Measurements from ENCODE around the gene SNRPD1.
"Not testable (repeated sequence)": the region's sequence is repeated elsewhere in the genome, so short reads cannot be mapped to it uniquely, and the experiment has no call there.

The SNRPD1 gene

GRCh38 chr18:21612125-21613039 lies at the start of gene SNRPD1:
TSS of gene SNRPD1 (plus strand) at chr18:21612314. CDS start at chr18:21612430, 116 bp downstream.
- DNase-seq, result peak; percentile 81

- DNase-seq, result no peak
Measured at GRCh38 chr18:21571772-21572171, 40.3 kb upstream of the SNRPD1 start.

- no peak for DNase-seq
Measured at GRCh38 chr18:21575656-21576055, 36.5 kb upstream of the SNRPD1 start.

- DNase-seq, result no peak
Measured at GRCh38 chr18:21584391-21584790, 27.7 kb upstream of the SNRPD1 start.

- not testable (repeated sequence) for DNase-seq
Measured at GRCh38 chr18:21592361-21592760, 19.8 kb upstream of the SNRPD1 start.

- no peak for DNase-seq
Measured at GRCh38 chr18:21593540-21594257, 18.4 kb upstream of the SNRPD1 start.

GRCh38 chr18:21597620-21598019 lies 14.5 kb upstream of the SNRPD1 start:
- DNase-seq, result no peak

GRCh38 chr18:21598726-21599584 lies 13.2 kb upstream of the SNRPD1 start:
- peak; percentile 53 for DNase-seq

GRCh38 chr18:21599585-21600525 lies 12.3 kb upstream of the SNRPD1 start:
- DNase-seq, result peak; percentile 54

GRCh38 chr18:21600526-21601410 lies 11.3 kb upstream of the SNRPD1 start, which contains the start of gene ESCO1:
TSS of gene ESCO1 (minus strand) at chr18:21600704. CDS start at chr18:21574843, 25,861 bp downstream.
- peak; percentile 99 for DNase-seq

GRCh38 chr18:21602299-21602587 lies 9.9 kb upstream of the SNRPD1 start:
- DNase-seq, result no peak

- DNase-seq, result no peak
Measured at GRCh38 chr18:21604671-21605070, 7.4 kb upstream of the SNRPD1 start.

GRCh38 chr18:21605213-21605612 lies 6.9 kb upstream of the SNRPD1 start:
- DNase-seq, result no peak

GRCh38 chr18:21611401-21612124 lies 551 bp upstream of the SNRPD1 start:
- DNase-seq, result not testable (repeated sequence)

GRCh38 chr18:21621640-21622039 lies 9.5 kb downstream of the SNRPD1 start:
- DNase-seq, result not testable (repeated sequence)

- DNase-seq, result no peak
Measured at GRCh38 chr18:21629089-21629832, 17.1 kb downstream of the SNRPD1 start.

- DNase-seq, result no peak
Measured at GRCh38 chr18:21632393-21632792, 20.3 kb downstream of the SNRPD1 start.

GRCh38 chr18:21634588-21635199 lies 22.6 kb downstream of the SNRPD1 start:
- no peak for DNase-seq

- DNase-seq, result no peak
Measured at GRCh38 chr18:21636769-21637168, 24.7 kb downstream of the SNRPD1 start.
